LNCAP (cell line): ENCODE data around the gene OR1N1.
A peak's percentile ranks its signal among the peaks of the same experiment; 100 is the strongest.

Experiments
- CTCF ChIP-seq: fragments of 450-650 bp; IDR thresholded peaks from 2 replicates; pipeline ENCODE4 v1.5.1; 2017; ENCODE audit warnings: mild to moderate bottlenecking

Gene OR1N1

GRCh38 chr9:122498883-122499288, 28.2 kb downstream of the OR1N1 start:
- TF ChIP-seq CTCF: peak; percentile 97

DNA sequence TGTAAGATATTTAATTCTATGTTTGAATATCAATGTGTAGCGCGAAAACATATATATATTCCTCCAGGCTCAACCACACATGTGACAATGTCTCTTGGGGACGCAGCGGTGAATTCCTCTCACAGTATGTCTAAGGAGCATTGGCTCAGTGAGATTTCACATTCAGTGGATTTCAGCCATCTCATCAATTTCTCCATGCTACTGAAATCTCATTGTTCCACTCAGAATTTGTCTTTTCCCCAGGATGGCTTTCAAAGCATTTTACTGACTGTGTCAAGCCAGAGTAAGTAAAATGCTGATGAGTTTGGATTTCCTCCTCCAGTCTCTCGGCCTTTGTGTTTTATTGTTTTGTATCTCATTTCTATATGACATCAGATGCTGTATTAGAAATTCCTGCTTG, 48.0 kb downstream of the OR1N1 start:
- TF ChIP-seq CTCF: no peak

- TF ChIP-seq CTCF: no peak
These were observed 49.3 kb downstream of the OR1N1 start, which contains the start of gene OR1J1 for GRCh38 chr9:122477826-122478225. TSS of gene OR1J1 (minus strand) at chr9:122477926. CDS start at chr9:122477926, 0 bp downstream.

GRCh38 chr9:122477346-122477745, 49.7 kb downstream of the OR1N1 start:
- no peak for TF ChIP-seq CTCF
